Tibial nerve (tissue), 4 donors: ENCODE results near the gene ARID1B.

Experiments
- EP300 ChIP-seq, 2 donors: sonication (generic); formaldehyde crosslinking; IDR thresholded peaks; one replicate each; pipeline ENCODE4 v1.6.1; 2017; ENCODE audit warnings: antibody characterized with exemption in 2 of 2, mild to moderate bottlenecking in 1 of 2
- POLR2A ChIP-seq, 2 donors: fragments of 450-650 bp; IDR thresholded peaks; one replicate each; pipeline ENCODE4 v1.6.1; 2017; ENCODE audit warnings: antibody characterized with exemption in 2 of 2, mild to moderate bottlenecking in 2 of 2, moderate library complexity in 2 of 2
- TF ChIP-seq, protein P1 (sequence below), 5 experiments: fragments of 200-600 bp in 3 of 5; fragments of 450-650 bp in 2 of 5; sonication (generic) in 3 of 5; IDR thresholded peaks; one replicate each; pipeline ENCODE4 v1.5.1; 2016 to 2019; ENCODE audit warnings: antibody characterized with exemption in 5 of 5, mild to moderate bottlenecking in 3 of 5, moderate library complexity in 2 of 5

DNA sequence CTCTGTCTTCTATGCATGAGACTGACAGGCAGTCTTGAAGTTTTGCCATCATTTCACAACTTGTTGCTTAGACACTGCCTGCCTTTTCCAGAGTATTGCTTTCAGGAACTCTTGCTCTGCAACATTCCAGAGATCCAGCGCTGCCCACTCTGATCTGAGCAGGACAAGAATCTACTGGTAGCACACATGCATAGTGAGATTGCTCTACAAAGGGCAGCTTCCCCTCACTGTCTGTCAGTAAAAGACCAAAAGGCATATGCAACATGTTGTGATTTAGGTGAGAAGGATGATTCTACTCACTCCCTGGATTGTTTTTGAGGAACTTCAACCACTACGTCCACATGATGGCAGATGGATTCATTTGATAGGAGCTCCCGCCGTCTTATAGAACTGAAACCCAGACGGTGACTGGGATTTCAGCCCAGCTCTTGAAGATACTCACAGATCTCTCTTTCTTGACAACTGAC is 259.1 kb downstream of the ARID1B start:
- TF ChIP-seq, protein P1, sequence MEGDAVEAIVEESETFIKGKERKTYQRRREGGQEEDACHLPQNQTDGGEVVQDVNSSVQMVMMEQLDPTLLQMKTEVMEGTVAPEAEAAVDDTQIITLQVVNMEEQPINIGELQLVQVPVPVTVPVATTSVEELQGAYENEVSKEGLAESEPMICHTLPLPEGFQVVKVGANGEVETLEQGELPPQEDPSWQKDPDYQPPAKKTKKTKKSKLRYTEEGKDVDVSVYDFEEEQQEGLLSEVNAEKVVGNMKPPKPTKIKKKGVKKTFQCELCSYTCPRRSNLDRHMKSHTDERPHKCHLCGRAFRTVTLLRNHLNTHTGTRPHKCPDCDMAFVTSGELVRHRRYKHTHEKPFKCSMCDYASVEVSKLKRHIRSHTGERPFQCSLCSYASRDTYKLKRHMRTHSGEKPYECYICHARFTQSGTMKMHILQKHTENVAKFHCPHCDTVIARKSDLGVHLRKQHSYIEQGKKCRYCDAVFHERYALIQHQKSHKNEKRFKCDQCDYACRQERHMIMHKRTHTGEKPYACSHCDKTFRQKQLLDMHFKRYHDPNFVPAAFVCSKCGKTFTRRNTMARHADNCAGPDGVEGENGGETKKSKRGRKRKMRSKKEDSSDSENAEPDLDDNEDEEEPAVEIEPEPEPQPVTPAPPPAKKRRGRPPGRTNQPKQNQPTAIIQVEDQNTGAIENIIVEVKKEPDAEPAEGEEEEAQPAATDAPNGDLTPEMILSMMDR (IDR thresholded peaks at IDR 0.05): no peak
- TF ChIP-seq EP300 (IDR thresholded peaks at IDR 0.05) (peak in 1 of 2 donors; percentile 20), POLR2A (IDR thresholded peaks at IDR 0.05) (no peak)
